Fibroblast of lung (primary cell): Measurements from ENCODE around the gene NR3C1. TPM values are rescaled to one million over a fixed set of nuclear protein-coding genes. Genes with fewer than 3 reads are reported as not detected.

Experiments used
- DNase-seq, 2 donors: peaks; one replicate each; pipeline versions ENCODE4 v3.0.0 to v3.0.0-alpha.2; 2010; ENCODE audit warnings: low read depth in 2 of 2
- H2AFZ ChIP-seq: 2 replicates; pipeline ENCODE4 v1.5.1; 2012; ENCODE audit warnings: low read length, control low read depth, inconsistent platforms
- H3K27ac ChIP-seq: 2 replicates; pipeline ENCODE4 v1.5.1; 2011; ENCODE audit warnings: low read length, control low read depth; ENCODE audit not compliant: insufficient read depth
- H3K27me3 ChIP-seq: 2 replicates; pipeline ENCODE4 v1.5.1; 2011; ENCODE audit warnings: mild to moderate bottlenecking, low read length; ENCODE audit not compliant: control insufficient read depth, insufficient read depth
- H3K36me3 ChIP-seq: 2 replicates; pipeline ENCODE4 v1.5.1; 2011; ENCODE audit warnings: low read length; ENCODE audit not compliant: control insufficient read depth, insufficient read depth
- H3K4me1 ChIP-seq: 2 replicates; pipeline ENCODE4 v1.5.1; 2011; ENCODE audit warnings: low read length; ENCODE audit not compliant: control insufficient read depth, insufficient read depth; ENCODE audit errors: extremely low read depth
- H3K4me2 ChIP-seq: 2 replicates; pipeline ENCODE4 v1.5.1; 2011; ENCODE audit warnings: low read length, control low read depth; ENCODE audit not compliant: insufficient read depth; ENCODE audit errors: extremely low read depth
- H3K4me3 ChIP-seq, 4 experiments: fragments of 200-600 bp in 1 of 4; sonication (generic) in 1 of 4; replicated peaks in 1 of 4; 2 replicates each; pipeline ENCODE4 v1.5.1; 2011 to 2016; ENCODE audit warnings: low read length in 4 of 4, low read depth in 3 of 4, mild to moderate bottlenecking in 3 of 4, control low read depth in 2 of 4, inconsistent platforms in 1 of 4, mixed read lengths in 1 of 4; ENCODE audit not compliant: insufficient read depth in 1 of 4; ENCODE audit errors: control extremely low read depth in 1 of 4
- H3K79me2 ChIP-seq: 2 replicates; pipeline ENCODE4 v1.5.1; 2012; ENCODE audit warnings: mild to moderate bottlenecking, low read length, inconsistent platforms; ENCODE audit not compliant: control insufficient read depth, insufficient read depth
- H3K9ac ChIP-seq: 2 replicates; pipeline ENCODE4 v1.5.1; 2011; ENCODE audit warnings: mild to moderate bottlenecking, low read length, control low read depth; ENCODE audit not compliant: insufficient read depth
- H3K9me3 ChIP-seq: 2 replicates; pipeline ENCODE4 v1.5.1; 2012; ENCODE audit warnings: low read depth, low read length; ENCODE audit not compliant: control insufficient read depth, insufficient read depth
- H4K20me1 ChIP-seq: 2 replicates; pipeline ENCODE4 v1.5.1; 2011; ENCODE audit warnings: low read length; ENCODE audit not compliant: control insufficient read depth, insufficient read depth; ENCODE audit errors: extremely low read depth
- CTCF ChIP-seq, 2 donors: IDR thresholded peaks in 1 of 2; conservative IDR thresholded peaks in 1 of 2; 1 replicate in 1 of 2; 2 replicates in 1 of 2; pipeline ENCODE4 v1.5.1; 2011 to 2012; ENCODE audit warnings: low read length in 2 of 2, control low read depth in 1 of 2, inconsistent platforms in 1 of 2, low read depth in 1 of 2, mild to moderate bottlenecking in 1 of 2
- EZH2 ChIP-seq: IDR thresholded peaks from 2 replicates; pipeline ENCODE4 v1.5.1; 2012; ENCODE audit warnings: low read length, control low read depth, mild to moderate bottlenecking; ENCODE audit errors: missing control alignments
- polyA plus RNA-seq, 2 donors: library from polyadenylated mRNA; depleted of rRNA in 1 of 2; stranded (reverse) in 1 of 2; unstranded in 1 of 2; fragments of >200 nt; gene quantifications; 2 replicates each; pipeline ENCODE4 v1.2.1, GENCODE V29; 2011 to 2012; ENCODE audit warnings: missing spikeins in 1 of 2
- total RNA-seq: library from RNA; depleted of rRNA; stranded (reverse); fragments of >200 nt; gene quantifications from 2 replicates; pipeline ENCODE4 v1.2.1, GENCODE V29; 2014

NR3C1 gene
- total and polyA plus RNA-seq, 2 donors (not counting 1 experiment from before 2014, with no cell fraction given), result 85.3 to 126 TPM

- Histone ChIP-seq H3K4me3 (no peak overlapping the region), H3K9ac (no peak overlapping the region), H3K79me2 (peaks cover 100% of the 10 kb centered on the region), H4K20me1 (no peaks in the 10 kb centered on the region), H3K27me3 (no peaks in the 10 kb centered on the region), H3K9me3 (no peaks in the 10 kb centered on the region), H3K4me1 (peaks cover 3% of the 10 kb centered on the region), H3K27ac (no peak overlapping the region), H3K36me3 (peaks cover 5% of the 10 kb centered on the region), H2AFZ (no peak overlapping the region), H3K4me2 (no peak overlapping the region)
- DNase-seq, result peak; percentile 59 to 97
- TF ChIP-seq CTCF (conservative IDR thresholded peaks at IDR 0.05 in 1 of 2, IDR thresholded peaks at IDR 0.05 in 1 of 2; ENCODE audit: low read depth in 1 of 2, low read length in 2 of 2) (no peak), EZH2 (no peak)
Observed at GRCh38 chr5:143386725-143387124, 16.8 kb downstream of the NR3C1 start.

- no peak for TF ChIP-seq EZH2
- no peak for TF ChIP-seq CTCF (conservative IDR thresholded peaks at IDR 0.05 in 1 of 2, IDR thresholded peaks at IDR 0.05 in 1 of 2; ENCODE audit: low read depth in 1 of 2, low read length in 2 of 2)
- H3K79me2 ChIP-seq, result peaks cover 100% of the 10 kb centered on the region
- H3K4me1 ChIP-seq, result no peaks in the 10 kb centered on the region
- no peaks in the 10 kb centered on the region for H3K27me3 ChIP-seq
- no peak overlapping the region for H3K4me2 ChIP-seq
- no peaks in the 10 kb centered on the region for H4K20me1 ChIP-seq
- H3K4me3 ChIP-seq, result no peak overlapping the region
- peaks cover 5% of the 10 kb centered on the region for H3K36me3 ChIP-seq
- no peak overlapping the region for H2AFZ ChIP-seq
- no peak for DNase-seq
- H3K9ac ChIP-seq, result no peak overlapping the region
- H3K27ac ChIP-seq, result no peak overlapping the region
- H3K9me3 ChIP-seq, result no peaks in the 10 kb centered on the region
Observed at GRCh38 chr5:143384865-143385657, 18.4 kb downstream of the NR3C1 start.

GRCh38 chr5:143383988-143384387, 19.5 kb downstream of the NR3C1 start:
- H2AFZ ChIP-seq, result no peak overlapping the region
- H3K4me2 ChIP-seq, result no peak overlapping the region
- H3K27me3 ChIP-seq, result no peaks in the 10 kb centered on the region
- H3K4me3 ChIP-seq, result no peak overlapping the region
- DNase-seq, result no peak
- no peak overlapping the region for H3K27ac ChIP-seq
- peaks cover 100% of the 10 kb centered on the region for H3K79me2 ChIP-seq
- H3K9ac ChIP-seq, result no peak overlapping the region
- no peak for TF ChIP-seq CTCF (conservative IDR thresholded peaks at IDR 0.05 in 1 of 2, IDR thresholded peaks at IDR 0.05 in 1 of 2; ENCODE audit: low read depth in 1 of 2, low read length in 2 of 2)
- TF ChIP-seq EZH2, result no peak
- H4K20me1 ChIP-seq, result peaks cover 4% of the 10 kb centered on the region
- H3K36me3 ChIP-seq, result peaks cover 5% of the 10 kb centered on the region
- no peaks in the 10 kb centered on the region for H3K9me3 ChIP-seq
- no peaks in the 10 kb centered on the region for H3K4me1 ChIP-seq
